Fibroblast of lung (primary cell): ENCODE measurements around the gene TFDP2. TPM values are rescaled to one million over a fixed set of nuclear protein-coding genes. Genes with fewer than 3 reads are reported as not detected.

ENCODE experiments used
- DNase-seq, 2 donors: peaks; one replicate each; pipeline versions ENCODE4 v3.0.0 to v3.0.0-alpha.2; 2010; ENCODE audit warnings: low read depth in 2 of 2
- H2AFZ ChIP-seq: 2 replicates; pipeline ENCODE4 v1.5.1; 2012; ENCODE audit warnings: low read length, control low read depth, inconsistent platforms
- H3K27ac ChIP-seq: 2 replicates; pipeline ENCODE4 v1.5.1; 2011; ENCODE audit warnings: low read length, control low read depth; ENCODE audit not compliant: insufficient read depth
- H3K27me3 ChIP-seq: 2 replicates; pipeline ENCODE4 v1.5.1; 2011; ENCODE audit warnings: mild to moderate bottlenecking, low read length; ENCODE audit not compliant: control insufficient read depth, insufficient read depth
- H3K36me3 ChIP-seq: 2 replicates; pipeline ENCODE4 v1.5.1; 2011; ENCODE audit warnings: low read length; ENCODE audit not compliant: control insufficient read depth, insufficient read depth
- H3K4me1 ChIP-seq: 2 replicates; pipeline ENCODE4 v1.5.1; 2011; ENCODE audit warnings: low read length; ENCODE audit not compliant: control insufficient read depth, insufficient read depth; ENCODE audit errors: extremely low read depth
- H3K4me2 ChIP-seq: 2 replicates; pipeline ENCODE4 v1.5.1; 2011; ENCODE audit warnings: low read length, control low read depth; ENCODE audit not compliant: insufficient read depth; ENCODE audit errors: extremely low read depth
- H3K4me3 ChIP-seq, 4 experiments: fragments of 200-600 bp in 1 of 4; sonication (generic) in 1 of 4; replicated peaks in 1 of 4; 2 replicates each; pipeline ENCODE4 v1.5.1; 2011 to 2016; ENCODE audit warnings: low read length in 4 of 4, low read depth in 3 of 4, mild to moderate bottlenecking in 3 of 4, control low read depth in 2 of 4, inconsistent platforms in 1 of 4, mixed read lengths in 1 of 4; ENCODE audit not compliant: insufficient read depth in 1 of 4; ENCODE audit errors: control extremely low read depth in 1 of 4
- H3K79me2 ChIP-seq: 2 replicates; pipeline ENCODE4 v1.5.1; 2012; ENCODE audit warnings: mild to moderate bottlenecking, low read length, inconsistent platforms; ENCODE audit not compliant: control insufficient read depth, insufficient read depth
- H3K9ac ChIP-seq: 2 replicates; pipeline ENCODE4 v1.5.1; 2011; ENCODE audit warnings: mild to moderate bottlenecking, low read length, control low read depth; ENCODE audit not compliant: insufficient read depth
- H3K9me3 ChIP-seq: 2 replicates; pipeline ENCODE4 v1.5.1; 2012; ENCODE audit warnings: low read depth, low read length; ENCODE audit not compliant: control insufficient read depth, insufficient read depth
- H4K20me1 ChIP-seq: 2 replicates; pipeline ENCODE4 v1.5.1; 2011; ENCODE audit warnings: low read length; ENCODE audit not compliant: control insufficient read depth, insufficient read depth; ENCODE audit errors: extremely low read depth
- EZH2 ChIP-seq: IDR thresholded peaks from 2 replicates; pipeline ENCODE4 v1.5.1; 2012; ENCODE audit warnings: low read length, control low read depth, mild to moderate bottlenecking; ENCODE audit errors: missing control alignments
- polyA plus RNA-seq, 2 donors: library from polyadenylated mRNA; depleted of rRNA in 1 of 2; stranded (reverse) in 1 of 2; unstranded in 1 of 2; fragments of >200 nt; gene quantifications; 2 replicates each; pipeline ENCODE4 v1.2.1, GENCODE V29; 2011 to 2012; ENCODE audit warnings: missing spikeins in 1 of 2
- total RNA-seq: library from RNA; depleted of rRNA; stranded (reverse); fragments of >200 nt; gene quantifications from 2 replicates; pipeline ENCODE4 v1.2.1, GENCODE V29; 2014
- TF ChIP-seq, protein P1 (sequence below), 2 donors: IDR thresholded peaks in 1 of 2; conservative IDR thresholded peaks in 1 of 2; 1 replicate in 1 of 2; 2 replicates in 1 of 2; pipeline ENCODE4 v1.5.1; 2011 to 2012; ENCODE audit warnings: low read length in 2 of 2, control low read depth in 1 of 2, inconsistent platforms in 1 of 2, low read depth in 1 of 2, mild to moderate bottlenecking in 1 of 2

The TFDP2 gene
- total and polyA plus RNA-seq, 2 donors (not counting 1 experiment from before 2014, with no cell fraction given) = 25.1 to 83.7 TPM

DNA sequence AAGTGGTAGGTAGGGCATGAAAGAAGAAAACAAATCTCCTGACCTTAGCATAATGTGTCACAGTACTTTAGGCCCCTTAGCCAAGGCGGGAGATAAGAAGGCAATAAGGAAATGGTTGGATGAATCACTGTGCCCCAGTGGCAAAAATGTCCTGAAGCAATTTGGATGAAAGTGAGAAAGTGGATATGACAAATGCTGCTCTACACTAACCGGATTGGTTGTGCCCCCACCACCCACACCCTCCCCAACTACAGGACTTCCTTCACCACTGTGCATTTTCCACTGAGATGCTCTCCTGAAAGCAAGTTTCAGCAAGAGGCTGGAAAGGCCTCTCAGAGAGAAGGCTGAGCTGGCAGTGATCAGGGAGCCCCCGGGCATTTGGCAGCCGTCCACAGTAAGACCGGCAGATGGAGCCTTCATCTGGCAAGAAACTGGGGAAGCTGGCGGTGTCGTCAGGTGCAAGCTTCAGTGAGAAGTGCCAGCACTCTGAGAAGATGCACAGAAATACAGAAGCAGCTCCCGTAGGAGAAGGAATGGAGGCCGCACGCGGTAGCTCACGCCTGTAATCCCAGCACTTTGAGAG lies 209.1 kb downstream of the TFDP2 start:
- DNase-seq = peak; percentile 25 to 80
- Histone ChIP-seq H3K9ac (no peak overlapping the region), H3K79me2 (no peaks in the 10 kb centered on the region), H3K36me3 (no peaks in the 10 kb centered on the region), H3K4me3 (no peak overlapping the region), H3K4me1 (no peaks in the 10 kb centered on the region), H2AFZ (no peak overlapping the region), H3K9me3 (no peaks in the 10 kb centered on the region), H3K27me3 (no peaks in the 10 kb centered on the region), H3K4me2 (no peak overlapping the region), H3K27ac (no peak overlapping the region), H4K20me1 (no peaks in the 10 kb centered on the region)
- TF ChIP-seq, protein P1, sequence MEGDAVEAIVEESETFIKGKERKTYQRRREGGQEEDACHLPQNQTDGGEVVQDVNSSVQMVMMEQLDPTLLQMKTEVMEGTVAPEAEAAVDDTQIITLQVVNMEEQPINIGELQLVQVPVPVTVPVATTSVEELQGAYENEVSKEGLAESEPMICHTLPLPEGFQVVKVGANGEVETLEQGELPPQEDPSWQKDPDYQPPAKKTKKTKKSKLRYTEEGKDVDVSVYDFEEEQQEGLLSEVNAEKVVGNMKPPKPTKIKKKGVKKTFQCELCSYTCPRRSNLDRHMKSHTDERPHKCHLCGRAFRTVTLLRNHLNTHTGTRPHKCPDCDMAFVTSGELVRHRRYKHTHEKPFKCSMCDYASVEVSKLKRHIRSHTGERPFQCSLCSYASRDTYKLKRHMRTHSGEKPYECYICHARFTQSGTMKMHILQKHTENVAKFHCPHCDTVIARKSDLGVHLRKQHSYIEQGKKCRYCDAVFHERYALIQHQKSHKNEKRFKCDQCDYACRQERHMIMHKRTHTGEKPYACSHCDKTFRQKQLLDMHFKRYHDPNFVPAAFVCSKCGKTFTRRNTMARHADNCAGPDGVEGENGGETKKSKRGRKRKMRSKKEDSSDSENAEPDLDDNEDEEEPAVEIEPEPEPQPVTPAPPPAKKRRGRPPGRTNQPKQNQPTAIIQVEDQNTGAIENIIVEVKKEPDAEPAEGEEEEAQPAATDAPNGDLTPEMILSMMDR (conservative IDR thresholded peaks at IDR 0.05 in 1 of 2, IDR thresholded peaks at IDR 0.05 in 1 of 2; ENCODE audit: low read depth in 1 of 2, low read length in 2 of 2) = no peak
- TF ChIP-seq EZH2 = no peak

DNA sequence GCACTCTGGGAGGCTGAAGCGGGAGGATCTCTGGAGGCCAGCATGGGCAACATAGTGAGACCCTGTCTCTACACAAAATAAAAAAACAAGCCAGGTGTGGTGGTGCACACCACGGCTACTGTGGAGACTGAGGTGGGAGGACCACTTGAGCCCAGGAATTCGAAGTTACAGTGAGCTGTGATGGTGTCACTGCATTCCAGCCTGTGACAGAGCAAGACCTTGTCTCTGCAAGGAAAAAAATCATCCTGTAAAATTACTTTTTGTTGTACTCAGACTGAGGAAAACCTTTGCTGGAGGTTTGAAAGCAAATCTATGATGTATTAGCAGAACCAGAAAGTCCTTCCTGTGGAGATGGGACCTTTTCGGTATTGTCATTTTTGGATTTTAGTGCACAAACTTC lies 209.6 kb downstream of the TFDP2 start:
- no peak overlapping the region for H2AFZ ChIP-seq
- TF ChIP-seq EZH2 = no peak
- TF ChIP-seq, protein P1 (conservative IDR thresholded peaks at IDR 0.05 in 1 of 2, IDR thresholded peaks at IDR 0.05 in 1 of 2; ENCODE audit: low read depth in 1 of 2, low read length in 2 of 2) = no peak
- H3K36me3 ChIP-seq = no peaks in the 10 kb centered on the region
- H3K27ac ChIP-seq = no peak overlapping the region
- no peaks in the 10 kb centered on the region for H3K79me2 ChIP-seq
- no peaks in the 10 kb centered on the region for H3K27me3 ChIP-seq
- H3K9me3 ChIP-seq = no peaks in the 10 kb centered on the region
- no peak for DNase-seq
- H3K4me1 ChIP-seq = no peaks in the 10 kb centered on the region
- no peak overlapping the region for H3K9ac ChIP-seq
- no peak overlapping the region for H3K4me2 ChIP-seq
- no peaks in the 10 kb centered on the region for H4K20me1 ChIP-seq
- no peak overlapping the region for H3K4me3 ChIP-seq

DNA sequence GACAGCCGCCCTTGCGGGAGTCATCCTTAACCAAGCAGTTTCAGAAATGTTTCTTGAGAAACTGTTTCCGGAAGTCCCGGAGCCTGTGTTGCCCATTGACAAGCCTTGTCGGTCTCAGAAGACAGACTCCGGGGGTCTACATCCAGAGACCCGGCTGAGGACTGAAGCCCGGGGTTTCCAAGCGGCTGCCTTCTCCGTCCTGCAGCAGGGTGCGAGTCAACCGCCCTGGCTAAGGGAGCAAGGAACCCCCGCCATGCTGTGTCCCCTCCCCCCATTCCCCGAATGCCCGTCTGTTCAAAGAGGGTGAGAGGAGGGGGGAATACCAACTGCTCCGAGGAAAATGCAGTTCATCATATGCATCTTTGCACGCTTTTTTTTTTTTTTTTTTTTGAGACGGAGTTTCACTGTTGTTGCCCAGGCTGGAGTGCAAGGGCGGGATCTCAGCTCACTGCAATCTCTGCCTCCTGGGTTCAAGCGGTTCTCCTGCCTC lies 211.3 kb downstream of the TFDP2 start:
- Histone ChIP-seq H4K20me1 (no peaks in the 10 kb centered on the region), H3K9ac (no peak overlapping the region), H3K27ac (no peak overlapping the region), H3K4me3 (no peak overlapping the region), H3K4me2 (no peak overlapping the region), H3K9me3 (no peaks in the 10 kb centered on the region), H3K4me1 (no peaks in the 10 kb centered on the region), H2AFZ (no peak overlapping the region), H3K79me2 (no peaks in the 10 kb centered on the region), H3K36me3 (no peaks in the 10 kb centered on the region), H3K27me3 (no peaks in the 10 kb centered on the region)
- TF ChIP-seq, protein P1 (conservative IDR thresholded peaks at IDR 0.05 in 1 of 2, IDR thresholded peaks at IDR 0.05 in 1 of 2; ENCODE audit: low read depth in 1 of 2, low read length in 2 of 2) = no peak
- TF ChIP-seq EZH2 = no peak
- no peak for DNase-seq
